ENCODE data around the gene CATSPERB. TPM values are rescaled to one million over a fixed set of nuclear protein-coding genes. Genes with fewer than 3 reads are reported as not detected.
"Not testable (repeated sequence)": the region's sequence is repeated elsewhere in the genome, so short reads cannot be mapped to it uniquely, and the experiment has no call there.

The CATSPERB gene
- total RNA-seq, 2 donors from 2014 or later = 2.2 to 2.9 TPM

DNA sequence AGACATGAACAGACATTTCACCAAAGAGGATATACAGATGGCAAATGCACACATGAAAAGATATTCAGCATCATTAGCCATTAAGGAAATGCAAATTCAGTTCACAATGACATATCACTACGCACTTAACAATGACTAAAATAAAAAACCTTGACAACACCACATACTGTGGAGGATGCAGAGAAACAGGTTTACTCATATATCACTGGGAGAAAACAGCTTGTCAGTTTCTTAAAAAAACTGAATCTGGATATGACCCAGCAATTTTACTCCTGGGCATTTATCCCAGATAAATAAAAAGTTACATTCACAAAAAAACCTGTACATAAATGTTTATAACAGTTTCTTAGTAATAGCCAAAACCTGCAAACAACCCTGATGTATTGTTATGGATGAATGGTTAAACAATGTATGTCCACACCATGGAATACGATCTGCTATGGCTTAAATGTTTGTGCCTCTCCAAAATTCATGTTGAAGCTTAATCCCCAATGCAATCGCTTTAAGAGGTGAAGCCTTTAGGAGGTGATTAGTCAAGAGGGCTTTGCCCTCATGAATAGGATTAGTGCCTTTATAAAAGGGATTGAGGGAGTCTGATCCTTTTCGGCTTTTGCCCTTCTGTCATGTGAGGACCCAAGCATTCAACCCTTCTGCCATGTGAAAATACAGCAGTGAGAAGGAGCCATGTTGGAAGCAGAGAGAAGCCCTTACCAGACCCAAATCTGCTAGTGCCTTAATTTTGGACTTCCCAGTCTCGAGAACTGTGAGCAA is 185.8 kb downstream of the CATSPERB start:
- no peaks in the 10 kb centered on the region for H3K4me1 ChIP-seq
- H3K36me3 ChIP-seq = no peaks in the 10 kb centered on the region
- TF ChIP-seq, protein P1, sequence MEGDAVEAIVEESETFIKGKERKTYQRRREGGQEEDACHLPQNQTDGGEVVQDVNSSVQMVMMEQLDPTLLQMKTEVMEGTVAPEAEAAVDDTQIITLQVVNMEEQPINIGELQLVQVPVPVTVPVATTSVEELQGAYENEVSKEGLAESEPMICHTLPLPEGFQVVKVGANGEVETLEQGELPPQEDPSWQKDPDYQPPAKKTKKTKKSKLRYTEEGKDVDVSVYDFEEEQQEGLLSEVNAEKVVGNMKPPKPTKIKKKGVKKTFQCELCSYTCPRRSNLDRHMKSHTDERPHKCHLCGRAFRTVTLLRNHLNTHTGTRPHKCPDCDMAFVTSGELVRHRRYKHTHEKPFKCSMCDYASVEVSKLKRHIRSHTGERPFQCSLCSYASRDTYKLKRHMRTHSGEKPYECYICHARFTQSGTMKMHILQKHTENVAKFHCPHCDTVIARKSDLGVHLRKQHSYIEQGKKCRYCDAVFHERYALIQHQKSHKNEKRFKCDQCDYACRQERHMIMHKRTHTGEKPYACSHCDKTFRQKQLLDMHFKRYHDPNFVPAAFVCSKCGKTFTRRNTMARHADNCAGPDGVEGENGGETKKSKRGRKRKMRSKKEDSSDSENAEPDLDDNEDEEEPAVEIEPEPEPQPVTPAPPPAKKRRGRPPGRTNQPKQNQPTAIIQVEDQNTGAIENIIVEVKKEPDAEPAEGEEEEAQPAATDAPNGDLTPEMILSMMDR (IDR thresholded peaks at IDR 0.05) = no peak
- intact Hi-C loops (cut with DNase I) = no loop called here
- no peak overlapping the region for H3K9ac ChIP-seq (ENCODE audit: low read depth in 2 of 2, low read length in 2 of 2)
- no peaks in the 10 kb centered on the region for H3K27me3 ChIP-seq
- DNase-seq = no peak
- no peaks in the 10 kb centered on the region for H3K9me3 ChIP-seq
- no peak overlapping the region for H3K4me3 ChIP-seq
- H3K27ac ChIP-seq = no peak overlapping the region

DNA sequence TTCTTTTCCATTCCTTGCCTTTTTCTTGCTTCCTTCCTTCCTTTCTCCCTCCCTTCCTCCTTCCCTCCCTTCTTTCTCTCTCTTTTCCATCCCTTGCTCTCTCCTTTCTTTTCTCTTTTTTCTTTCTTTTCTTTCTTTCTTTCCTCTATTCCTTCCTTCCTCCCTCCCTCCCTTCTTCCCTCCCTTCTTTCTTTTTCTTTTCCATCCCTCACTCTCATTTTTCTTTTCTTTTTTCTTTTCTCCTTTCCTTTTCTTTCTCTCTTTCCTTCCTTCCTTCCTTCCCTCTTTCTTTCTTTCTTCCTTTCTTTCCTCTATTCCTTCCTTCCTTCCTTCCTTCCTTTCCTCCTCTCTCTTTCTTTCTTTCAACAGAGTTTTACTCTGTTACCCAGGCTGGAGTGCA is 186.7 kb downstream of the CATSPERB start:
- Histone ChIP-seq H3K27me3 (no peaks in the 10 kb centered on the region), H3K4me3 (no peak overlapping the region), H3K9ac (ENCODE audit: low read depth in 2 of 2, low read length in 2 of 2) (no peak overlapping the region), H3K4me1 (no peaks in the 10 kb centered on the region), H3K9me3 (no peaks in the 10 kb centered on the region), H3K27ac (no peak overlapping the region), H3K36me3 (no peaks in the 10 kb centered on the region)
- intact Hi-C loops (cut with DNase I) = no loop called here
- TF ChIP-seq, protein P1 (IDR thresholded peaks at IDR 0.05) = no peak
- no peak for DNase-seq

DNA sequence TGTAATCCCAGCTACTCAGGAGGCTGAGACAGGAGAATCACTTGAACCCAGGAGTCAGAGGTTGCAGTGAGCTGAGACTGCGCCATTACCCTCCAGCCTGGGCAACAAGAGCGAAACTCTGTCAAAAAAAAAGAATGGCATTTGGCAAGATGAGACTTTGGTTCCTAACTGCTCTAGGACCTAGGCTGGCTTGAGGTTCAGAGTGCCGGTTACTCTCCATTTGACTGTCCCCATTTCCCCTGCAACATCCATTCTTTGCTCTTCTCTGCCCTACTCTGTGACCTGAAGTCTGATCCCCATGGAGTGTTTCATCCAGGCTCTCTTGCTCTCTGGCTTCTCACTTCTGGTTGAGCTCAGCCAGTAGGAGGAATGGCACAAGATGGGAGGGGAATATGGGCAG is 195.6 kb downstream of the CATSPERB start:
- no peak for DNase-seq
- no peak overlapping the region for H3K9ac ChIP-seq (ENCODE audit: low read depth in 2 of 2, low read length in 2 of 2)
- intact Hi-C loops (cut with DNase I) = no loop called here
- no peak overlapping the region for H3K4me3 ChIP-seq
- H3K27me3 ChIP-seq = no peaks in the 10 kb centered on the region
- TF ChIP-seq, protein P1 (IDR thresholded peaks at IDR 0.05) = no peak
- H3K4me1 ChIP-seq = no peaks in the 10 kb centered on the region
- no peaks in the 10 kb centered on the region for H3K9me3 ChIP-seq
- no peaks in the 10 kb centered on the region for H3K36me3 ChIP-seq
- no peak overlapping the region for H3K27ac ChIP-seq

DNA sequence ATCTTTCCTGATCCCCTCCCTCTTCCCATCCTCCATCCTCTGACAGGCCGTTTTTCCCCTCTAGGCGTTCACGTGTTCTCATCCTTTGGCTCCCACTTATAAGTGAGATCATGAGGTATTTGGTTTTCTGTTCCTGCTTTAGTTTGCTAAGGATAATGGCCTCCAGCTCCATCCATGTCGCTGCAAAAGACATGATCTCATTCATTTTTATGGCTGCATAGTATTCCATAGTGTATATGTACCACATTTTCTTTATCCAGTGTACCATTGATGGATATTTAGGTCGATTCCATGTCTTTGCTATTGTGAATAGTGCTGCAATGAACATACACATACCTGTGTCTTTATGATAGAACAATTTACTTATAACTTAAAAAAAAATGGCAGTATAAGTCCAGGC is 197.8 kb downstream of the CATSPERB start:
- intact Hi-C loops (cut with DNase I); H3K27ac ChIP-seq; H3K9ac ChIP-seq (ENCODE audit: low read depth in 2 of 2, low read length in 2 of 2); H3K36me3 ChIP-seq; H3K9me3 ChIP-seq; H3K4me1 ChIP-seq; DNase-seq; H3K4me3 ChIP-seq; H3K27me3 ChIP-seq: not testable (repeated sequence)

DNA sequence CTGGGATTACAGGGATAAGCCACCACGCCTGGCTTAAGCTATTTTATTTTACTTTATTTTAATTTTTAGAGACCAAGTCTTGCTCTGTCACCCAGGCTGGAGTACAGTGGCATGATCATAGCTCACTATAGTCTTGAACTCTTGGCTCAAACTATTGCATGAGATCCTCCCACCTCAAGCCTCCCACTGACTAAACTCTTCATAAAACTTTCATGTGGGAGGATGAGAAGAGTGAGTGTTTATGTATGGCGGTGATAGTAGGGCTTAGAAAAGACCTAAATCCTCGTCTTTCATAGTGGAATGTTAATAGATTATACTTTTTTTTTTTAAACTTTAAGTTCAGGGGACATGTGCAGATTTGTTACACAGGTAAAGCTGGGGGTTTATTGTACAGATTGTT is 198.3 kb downstream of the CATSPERB start:
- DNase-seq = no peak
- no peaks in the 10 kb centered on the region for H3K27me3 ChIP-seq
- intact Hi-C loops (cut with DNase I) = no loop called here
- H3K4me3 ChIP-seq = no peak overlapping the region
- H3K4me1 ChIP-seq = no peaks in the 10 kb centered on the region
- H3K9me3 ChIP-seq = no peaks in the 10 kb centered on the region
- H3K9ac ChIP-seq (ENCODE audit: low read depth in 2 of 2, low read length in 2 of 2) = no peak overlapping the region
- H3K36me3 ChIP-seq = no peaks in the 10 kb centered on the region
- H3K27ac ChIP-seq = no peak overlapping the region
- TF ChIP-seq, protein P1 (IDR thresholded peaks at IDR 0.05) = no peak

Other genes with a start within 250 kb of the CATSPERB start
- gene PPP4R3A, start 221.8 kb downstream of the CATSPERB start, total RNA-seq = 10 to 100 TPM; 79.3 to 90.9 TPM
- gene TC2N, start 135.4 kb upstream of the CATSPERB start, total RNA-seq = 10 to 100 TPM; 67.6 to 93.4 TPM
- 10 to 100 TPM in 1 of 2 donors, 1 to 10 TPM in 1; 4.2 to 14.5 TPM for gene FBLN5, start 215.6 kb upstream of the CATSPERB start, total RNA-seq

All from colonic mucosa (tissue), 4 donors.